Activated naive CD4-positive, alpha-beta T cell treated with anti-CD3 and anti-CD28 coated beads, Interleukin-2, amount 10 ng/mL, durations not matched to agents 7 days and 5 days (primary cell): ENCODE data around the gene MKNK1.
"Not testable (repeated sequence)": the region's sequence is repeated elsewhere in the genome, so short reads cannot be mapped to it uniquely, and the experiment has no call there.

ENCODE experiments used
- CTCF ChIA-PET: fragments of 350-600 bp; sonication (Branson Sonifier 250); formaldehyde crosslinking; loops from one replicate; lab custom pipeline; 2021; ENCODE audit warnings: antibody characterized with exemption; lab: Charles Lee
- DNase-seq: peaks from one replicate; pipeline ENCODE4 v3.0.0-alpha.2; 2020
- H3K27ac Mint-ChIP-seq: one replicate; pipeline ENCODE4 v1.8.0; 2021; ENCODE audit warnings: mild to moderate bottlenecking, moderate library complexity, mixed read lengths
- H3K27me3 Mint-ChIP-seq: one replicate; pipeline ENCODE4 v1.8.0; 2021; ENCODE audit warnings: mild to moderate bottlenecking, mixed read lengths
- H3K36me3 Mint-ChIP-seq: one replicate; pipeline ENCODE4 v1.8.0; 2021; ENCODE audit warnings: mixed read lengths
- H3K4me1 Mint-ChIP-seq: one replicate; pipeline ENCODE4 v1.8.0; 2021; ENCODE audit warnings: mixed read lengths
- H3K4me3 Mint-ChIP-seq: one replicate; pipeline ENCODE4 v1.8.0; 2021; ENCODE audit warnings: mild to moderate bottlenecking, moderate library complexity, mixed read lengths
- H3K9me3 Mint-ChIP-seq: one replicate; pipeline ENCODE4 v1.8.0; 2021; ENCODE audit warnings: mixed read lengths

The MKNK1 gene

DNA sequence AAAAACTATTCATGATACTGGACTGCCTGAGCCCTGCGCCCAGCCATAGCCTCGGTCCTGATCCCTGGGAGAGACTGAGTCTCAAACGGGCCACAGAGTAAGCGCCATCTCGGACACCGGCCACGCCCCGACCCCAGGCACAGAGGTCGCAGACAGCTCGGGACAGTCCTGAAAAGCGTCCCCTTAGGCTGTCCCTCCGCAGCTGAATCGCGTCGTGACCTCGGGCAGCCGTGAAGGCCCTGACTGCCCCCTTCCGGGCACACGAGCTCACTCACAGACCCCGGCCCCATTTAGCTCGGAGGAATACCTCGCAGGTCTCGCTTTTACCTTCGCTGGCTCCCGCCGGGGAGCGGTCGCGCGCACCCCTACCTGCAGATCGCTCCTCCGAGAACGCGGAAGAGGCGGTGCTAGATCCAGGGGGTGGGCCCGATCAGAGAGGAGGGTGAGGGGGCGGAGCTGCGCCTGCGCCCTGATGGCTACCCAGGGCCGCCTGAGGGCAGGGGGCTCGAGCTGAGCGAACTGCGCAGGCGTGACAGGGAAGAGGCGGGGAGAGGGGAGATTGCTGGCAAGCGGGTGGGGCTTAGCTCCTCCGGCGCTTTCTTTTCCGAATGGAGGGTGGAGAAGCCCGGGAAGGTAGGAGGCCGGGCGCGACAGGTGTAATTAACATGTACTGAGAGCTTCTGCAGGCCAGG lies at the start of gene MKNK1:
MKNK1 (minus strand) TSS at position 411 of the 692 bp plus-strand sequence. CDS start 20,941 bp downstream, outside the sequence.
- peak within 1 kb of the TSS; percentile 90 for H3K4me3 Mint-ChIP-seq
- peak within 1 kb of the TSS; percentile 86 for H3K27ac Mint-ChIP-seq
- CTCF ChIA-PET = interaction anchor here (0.8 to 4.4 kb wide), 13 partner anchors 10 to 75 kb away, joined by 3 to 22 read pairs (median 3); partner anchors contain the start of gene MOB3C
- DNase-seq = peak; percentile 99
- peaks cover 45% of the 10 kb centered on the region for H3K36me3 Mint-ChIP-seq
- H3K27me3 Mint-ChIP-seq = peaks cover 4% of the 10 kb centered on the region
- H3K9me3 Mint-ChIP-seq = no peaks in the 10 kb centered on the region
- peaks cover 70% of the 10 kb centered on the region for H3K4me1 Mint-ChIP-seq

DNA sequence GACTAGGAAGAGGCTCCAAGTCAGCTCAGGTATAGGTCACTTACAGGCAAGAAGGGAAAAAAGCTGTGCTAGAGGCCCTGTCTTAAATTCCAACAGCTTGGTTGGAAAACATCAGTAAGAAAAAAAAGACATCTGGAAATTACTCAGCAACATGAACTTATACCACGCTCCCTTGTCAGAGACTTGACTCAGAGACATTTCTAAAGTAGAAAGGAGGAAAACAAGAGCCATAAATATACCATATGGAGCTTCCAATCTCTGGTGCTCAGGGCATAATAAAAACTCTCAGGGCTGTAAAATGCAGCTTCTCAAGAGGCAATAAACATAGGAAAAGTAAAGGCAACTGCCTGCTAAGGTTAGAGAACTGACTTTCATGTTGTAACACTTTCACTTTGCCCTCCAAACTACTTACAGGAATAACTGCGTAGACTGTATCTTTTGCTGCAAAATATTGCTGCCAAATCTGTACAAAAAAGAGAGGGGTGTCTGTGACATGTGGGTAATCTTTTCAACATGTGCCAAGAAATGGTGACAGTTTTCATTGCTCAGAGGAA lies 49.4 kb upstream of the MKNK1 start:
- Mint-ChIP-seq H3K4me1 (no peaks in the 10 kb centered on the region), H3K36me3 (peaks cover 56% of the 10 kb centered on the region), H3K9me3 (peaks cover 5% of the 10 kb centered on the region), H3K27ac (no peak overlapping the region), H3K4me3 (no peak overlapping the region), H3K27me3 (no peaks in the 10 kb centered on the region)
- CTCF ChIA-PET = no interaction called here
- no peak for DNase-seq

DNA sequence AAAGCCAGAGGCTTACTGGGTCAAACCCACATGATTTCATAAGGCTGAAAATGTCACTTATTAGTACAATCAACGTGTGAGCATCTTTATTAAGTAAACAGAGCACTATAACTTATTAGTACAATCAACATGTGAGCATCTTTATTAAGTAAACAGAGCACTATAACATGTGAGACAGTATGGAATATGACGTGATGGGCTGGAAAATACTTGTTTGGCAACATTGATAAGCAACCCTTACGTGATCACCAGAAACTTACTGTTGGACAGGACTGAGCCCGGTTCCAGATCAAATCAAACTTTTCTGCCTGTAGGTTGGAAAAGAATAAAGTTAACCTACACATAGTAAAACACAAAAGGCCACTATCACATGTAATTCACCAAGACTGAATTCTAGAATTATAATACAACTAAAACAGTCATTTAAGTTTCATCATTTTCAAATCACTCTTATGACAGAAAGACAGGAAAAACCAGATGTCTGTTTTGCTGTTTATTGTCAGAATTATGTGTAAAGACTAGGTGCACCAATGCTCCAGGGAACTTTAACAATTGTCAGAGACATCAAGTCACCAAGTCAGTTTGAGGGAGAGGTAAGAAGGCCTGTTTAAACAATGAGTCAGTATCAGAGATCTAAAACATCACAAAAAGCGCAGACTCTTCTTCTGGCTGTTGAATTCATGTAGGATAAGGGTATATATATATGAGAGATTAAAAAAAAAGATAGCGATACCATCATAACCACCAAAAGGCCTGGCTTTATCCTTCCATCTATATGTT lies 48.4 kb upstream of the MKNK1 start:
- Mint-ChIP-seq H3K36me3 (peaks cover 55% of the 10 kb centered on the region), H3K4me1 (no peaks in the 10 kb centered on the region), H3K4me3 (no peak overlapping the region), H3K9me3 (peaks cover 5% of the 10 kb centered on the region), H3K27me3 (no peaks in the 10 kb centered on the region), H3K27ac (no peak overlapping the region)
- no peak for DNase-seq
- CTCF ChIA-PET = no interaction called here

DNA sequence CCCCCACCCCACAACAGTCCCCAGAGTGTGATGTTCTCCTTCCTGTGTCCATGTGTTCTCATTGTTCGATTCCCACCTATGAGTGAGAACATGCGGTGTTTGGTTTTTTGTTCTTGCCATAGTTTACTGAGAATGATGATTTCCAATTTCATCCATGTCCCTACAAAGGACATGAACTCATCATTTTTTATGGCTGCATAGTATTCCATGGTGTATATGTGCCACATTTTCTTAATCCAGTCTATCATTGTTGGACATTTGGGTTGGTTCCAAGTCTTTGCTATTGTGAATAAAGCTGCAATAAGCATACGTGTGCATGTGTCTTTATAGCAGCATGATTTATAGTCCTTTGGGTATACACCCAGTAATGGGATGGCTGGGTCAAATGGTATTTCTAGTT lies 47.1 kb upstream of the MKNK1 start:
- H3K27me3 Mint-ChIP-seq, DNase-seq, H3K27ac Mint-ChIP-seq, H3K9me3 Mint-ChIP-seq, H3K4me1 Mint-ChIP-seq, H3K4me3 Mint-ChIP-seq: not testable (repeated sequence)
- peaks cover 64% of the 10 kb centered on the region for H3K36me3 Mint-ChIP-seq
- CTCF ChIA-PET = interaction anchor here (0.7 kb wide), 1 partner anchor 50 kb away, joined by 3 read pairs; no protein-coding TSS in a partner anchor

DNA sequence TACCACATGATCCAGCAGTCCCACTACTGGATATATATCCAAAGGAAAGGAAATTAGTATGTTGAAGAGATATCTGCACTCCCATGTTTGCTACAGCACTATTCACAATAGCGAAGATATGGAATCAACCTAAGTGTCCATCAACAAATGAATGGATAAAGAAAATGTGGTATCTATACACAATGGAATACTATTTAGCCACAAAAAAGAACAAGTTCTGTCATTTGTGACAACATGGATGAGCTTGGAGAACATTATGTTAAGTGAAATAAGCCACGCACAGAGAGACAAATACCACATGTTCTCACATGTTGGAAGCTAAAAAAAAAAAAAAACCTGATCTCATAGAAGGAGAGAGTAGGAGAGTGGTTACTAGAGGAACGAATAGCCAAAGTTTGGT lies 46.4 kb upstream of the MKNK1 start:
- Mint-ChIP-seq H3K9me3 (peaks cover 5% of the 10 kb centered on the region), H3K27me3 (no peaks in the 10 kb centered on the region), H3K27ac (no peak overlapping the region), H3K36me3 (peaks cover 58% of the 10 kb centered on the region), H3K4me3 (no peak overlapping the region), H3K4me1 (no peaks in the 10 kb centered on the region)
- no peak for DNase-seq
- CTCF ChIA-PET = no interaction called here

DNA sequence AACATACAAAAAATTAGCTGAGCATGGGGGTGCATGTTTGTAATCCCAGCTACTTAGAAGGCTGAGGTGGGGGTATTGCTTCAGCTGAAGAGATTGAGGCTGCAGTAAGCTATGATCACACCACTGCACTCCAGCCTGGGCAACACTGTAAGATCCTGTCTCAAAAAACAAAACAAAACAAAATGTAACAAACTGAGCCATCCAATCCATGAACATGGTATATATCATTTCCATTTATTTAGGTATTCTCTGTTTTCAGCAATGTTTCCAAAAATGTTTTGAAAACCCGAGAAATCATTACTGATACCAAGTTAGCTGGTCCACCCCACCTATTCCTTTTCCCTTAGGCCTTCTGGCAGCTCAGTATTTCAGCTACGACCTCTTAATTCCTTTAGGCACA lies 45.7 kb upstream of the MKNK1 start:
- no peaks in the 10 kb centered on the region for H3K4me1 Mint-ChIP-seq
- H3K27me3 Mint-ChIP-seq = no peaks in the 10 kb centered on the region
- DNase-seq = no peak
- CTCF ChIA-PET = interaction anchor here (2.2 kb wide), 1 partner anchor 76 kb away, joined by 5 read pairs; no protein-coding TSS in a partner anchor
- H3K27ac Mint-ChIP-seq = no peak overlapping the region
- H3K36me3 Mint-ChIP-seq = peaks cover 55% of the 10 kb centered on the region
- no peak overlapping the region for H3K4me3 Mint-ChIP-seq
- peaks cover 5% of the 10 kb centered on the region for H3K9me3 Mint-ChIP-seq

DNA sequence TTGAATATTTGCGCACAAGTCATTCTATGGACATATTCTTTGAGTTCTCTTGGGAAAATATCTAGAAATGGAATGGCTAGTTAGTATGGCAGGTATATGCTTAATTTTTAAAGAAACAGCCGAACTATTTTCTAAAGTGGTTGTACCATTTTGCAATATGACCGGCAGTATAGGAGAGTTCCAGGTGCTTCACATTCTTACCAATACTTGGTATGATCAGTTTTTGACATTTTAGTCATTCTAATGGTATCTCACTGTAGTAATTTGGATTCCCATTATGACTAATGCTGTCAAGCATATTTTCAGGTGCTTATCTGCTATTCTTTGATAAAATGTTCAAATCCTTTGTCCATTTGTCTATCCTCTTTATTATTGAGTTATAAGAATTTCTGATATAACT lies 43.5 kb upstream of the MKNK1 start:
- CTCF ChIA-PET = interaction anchor here (0.9 to 2.2 kb wide), 2 partner anchors 78 to 113 kb away, joined by 3 to 5 read pairs; a partner anchor contains a TSS
- Mint-ChIP-seq H3K36me3 (peaks cover 48% of the 10 kb centered on the region), H3K4me3 (no peak overlapping the region), H3K9me3 (peaks cover 5% of the 10 kb centered on the region), H3K27ac (no peak overlapping the region), H3K4me1 (no peaks in the 10 kb centered on the region), H3K27me3 (no peaks in the 10 kb centered on the region)
- no peak for DNase-seq

DNA sequence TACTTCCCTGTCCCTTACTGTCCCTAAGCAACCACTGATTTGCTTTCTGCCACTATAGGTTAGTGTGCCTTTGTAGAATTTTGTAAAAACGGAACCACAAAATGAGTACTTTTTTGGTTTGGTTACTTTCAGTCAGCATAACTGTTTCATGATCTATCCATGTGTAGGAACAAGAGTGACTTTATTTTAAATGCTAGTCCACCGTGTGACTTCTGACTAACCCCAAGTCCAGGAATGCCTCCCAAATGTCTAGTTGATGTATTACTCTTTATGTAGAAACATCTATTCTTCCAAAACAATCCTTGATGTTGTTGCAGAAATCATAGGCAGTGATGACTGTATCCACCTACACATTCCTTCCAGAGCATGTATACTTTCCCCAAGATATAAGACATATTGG lies 42.8 kb upstream of the MKNK1 start:
- no peak for DNase-seq
- no peaks in the 10 kb centered on the region for H3K27me3 Mint-ChIP-seq
- peaks cover 5% of the 10 kb centered on the region for H3K9me3 Mint-ChIP-seq
- CTCF ChIA-PET = interaction anchor here (0.9 kb wide), 1 partner anchor 112 kb away, joined by 3 read pairs; a partner anchor contains a TSS
- no peak overlapping the region for H3K27ac Mint-ChIP-seq
- peaks cover 44% of the 10 kb centered on the region for H3K36me3 Mint-ChIP-seq
- H3K4me1 Mint-ChIP-seq = no peaks in the 10 kb centered on the region
- no peak overlapping the region for H3K4me3 Mint-ChIP-seq

DNA sequence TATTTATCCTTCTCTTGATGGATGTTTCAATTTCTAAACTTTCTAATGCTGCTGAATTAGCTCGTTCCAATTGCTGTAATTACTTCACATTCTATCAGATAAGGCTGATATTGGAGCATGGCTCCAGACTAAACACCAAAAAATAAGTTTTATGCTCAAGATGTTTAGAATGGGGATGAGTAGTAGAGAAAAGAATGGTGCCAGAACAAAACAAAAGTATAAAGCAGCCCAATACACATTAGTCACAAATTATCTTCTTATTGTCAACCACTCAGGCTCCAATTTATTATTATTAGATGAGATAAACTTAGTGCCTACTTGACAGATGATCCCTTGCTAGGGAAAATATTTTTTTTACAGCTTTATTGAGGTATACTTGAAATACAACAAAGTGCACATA lies 42.3 kb upstream of the MKNK1 start:
- Mint-ChIP-seq H3K36me3 (peaks cover 47% of the 10 kb centered on the region), H3K4me3 (no peak overlapping the region), H3K4me1 (no peaks in the 10 kb centered on the region), H3K27ac (no peak overlapping the region), H3K9me3 (peaks cover 5% of the 10 kb centered on the region), H3K27me3 (no peaks in the 10 kb centered on the region)
- DNase-seq = no peak
- CTCF ChIA-PET = no interaction called here

DNA sequence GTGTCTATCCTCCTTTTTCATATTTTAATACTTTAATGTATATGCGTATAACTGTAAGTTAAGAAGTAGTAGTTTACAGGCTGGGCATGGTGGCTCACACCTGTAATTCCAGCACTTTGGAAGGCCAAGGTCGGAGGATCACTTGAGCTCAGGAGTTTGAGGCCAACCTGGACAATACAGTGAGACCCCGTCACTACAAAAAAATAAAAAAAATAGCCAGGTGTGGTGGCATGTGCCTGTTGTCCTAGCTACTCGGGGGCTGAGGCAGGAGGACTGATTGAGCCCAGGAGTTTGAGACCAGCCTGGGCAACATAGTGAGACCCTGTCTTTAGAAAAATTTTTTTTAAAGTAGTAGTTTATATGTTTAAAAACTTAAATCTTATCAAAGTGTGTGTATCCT lies 41.7 kb upstream of the MKNK1 start:
- no peaks in the 10 kb centered on the region for H3K4me1 Mint-ChIP-seq
- CTCF ChIA-PET = no interaction called here
- no peak overlapping the region for H3K27ac Mint-ChIP-seq
- H3K9me3 Mint-ChIP-seq = peaks cover 5% of the 10 kb centered on the region
- H3K27me3 Mint-ChIP-seq = no peaks in the 10 kb centered on the region
- no peak for DNase-seq
- H3K36me3 Mint-ChIP-seq = peaks cover 45% of the 10 kb centered on the region
- H3K4me3 Mint-ChIP-seq = no peak overlapping the region

DNA sequence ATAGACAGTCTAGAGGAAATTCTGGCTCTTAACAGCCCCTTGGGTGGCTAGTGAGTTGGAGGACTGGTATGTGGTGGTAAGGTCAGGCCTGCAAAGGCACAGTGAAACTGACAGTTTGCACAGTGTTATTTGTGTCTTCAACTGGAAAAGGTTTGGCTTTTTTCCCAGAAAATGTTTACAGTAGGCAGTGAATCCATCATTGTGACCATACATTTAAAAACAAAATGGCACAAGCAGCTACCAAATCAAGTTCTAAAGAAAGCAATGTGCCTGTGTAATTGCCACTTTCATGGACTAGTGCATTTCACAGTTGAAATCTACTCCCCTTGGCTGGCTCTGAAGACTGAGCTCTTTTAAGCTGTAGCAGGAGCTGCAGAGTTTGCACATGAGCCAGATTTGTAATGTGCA lies 39.3 kb upstream of the MKNK1 start:
- H3K4me3 Mint-ChIP-seq = no peak overlapping the region
- DNase-seq = no peak
- no peaks in the 10 kb centered on the region for H3K9me3 Mint-ChIP-seq
- H3K27ac Mint-ChIP-seq = no peak overlapping the region
- H3K27me3 Mint-ChIP-seq = no peaks in the 10 kb centered on the region
- no peaks in the 10 kb centered on the region for H3K4me1 Mint-ChIP-seq
- peaks cover 26% of the 10 kb centered on the region for H3K36me3 Mint-ChIP-seq
- CTCF ChIA-PET = no interaction called here

DNA sequence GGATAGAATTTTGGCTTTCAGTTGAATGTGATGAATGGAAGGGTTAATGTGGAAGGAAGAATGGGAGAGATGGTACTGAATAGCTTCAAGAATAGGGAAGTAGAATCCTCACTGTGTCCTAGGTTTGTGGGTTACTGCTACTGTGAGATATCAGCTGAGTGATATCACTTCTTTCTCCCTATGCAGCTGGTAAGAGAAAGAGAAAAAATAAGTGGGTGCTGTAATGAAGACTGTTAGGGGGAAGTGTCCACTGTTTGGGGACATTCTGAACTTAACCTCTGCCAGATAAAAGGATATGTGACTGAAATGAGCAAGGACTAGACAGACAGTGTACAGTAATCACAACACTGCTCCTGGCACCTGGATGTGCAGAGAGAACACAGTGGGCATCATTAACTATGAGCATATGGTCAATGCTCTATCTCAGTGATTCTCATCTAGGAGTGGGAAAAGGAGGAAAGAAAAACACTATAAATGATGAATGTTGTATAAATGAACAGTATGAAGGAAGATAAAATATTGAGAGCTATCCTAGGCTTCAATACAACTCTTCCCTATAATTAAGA lies 38.1 kb upstream of the MKNK1 start:
- Mint-ChIP-seq H3K36me3 (peaks cover 22% of the 10 kb centered on the region), H3K4me1 (no peaks in the 10 kb centered on the region), H3K4me3 (no peak overlapping the region), H3K27me3 (no peaks in the 10 kb centered on the region), H3K9me3 (no peaks in the 10 kb centered on the region), H3K27ac (no peak overlapping the region)
- CTCF ChIA-PET = interaction anchor here (1.2 kb wide), 1 partner anchor 83 kb away, joined by 5 read pairs; no protein-coding TSS in a partner anchor
- DNase-seq = no peak

DNA sequence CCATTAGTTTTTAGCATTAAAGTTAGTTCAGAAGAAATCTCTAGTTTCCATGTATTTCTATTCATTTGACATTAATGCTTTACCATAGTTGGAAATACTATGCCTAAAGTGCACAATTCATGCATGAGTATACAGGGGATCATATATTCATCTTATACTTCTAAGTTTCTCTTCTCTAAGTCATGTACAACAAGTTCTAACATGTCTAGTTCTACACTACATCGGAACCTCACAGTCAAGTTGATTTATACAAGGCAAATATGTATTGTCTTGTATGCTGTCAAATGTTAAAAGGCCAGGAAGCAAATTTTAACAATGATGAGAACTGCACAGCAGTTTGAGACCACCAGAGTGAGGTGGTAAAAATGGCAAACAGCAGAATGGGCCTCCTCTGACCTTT lies 35.5 kb upstream of the MKNK1 start:
- peaks cover 23% of the 10 kb centered on the region for H3K36me3 Mint-ChIP-seq
- H3K4me3 Mint-ChIP-seq = no peak overlapping the region
- DNase-seq = no peak
- no peak overlapping the region for H3K27ac Mint-ChIP-seq
- no peaks in the 10 kb centered on the region for H3K9me3 Mint-ChIP-seq
- no peaks in the 10 kb centered on the region for H3K4me1 Mint-ChIP-seq
- no peaks in the 10 kb centered on the region for H3K27me3 Mint-ChIP-seq
- CTCF ChIA-PET = no interaction called here

DNA sequence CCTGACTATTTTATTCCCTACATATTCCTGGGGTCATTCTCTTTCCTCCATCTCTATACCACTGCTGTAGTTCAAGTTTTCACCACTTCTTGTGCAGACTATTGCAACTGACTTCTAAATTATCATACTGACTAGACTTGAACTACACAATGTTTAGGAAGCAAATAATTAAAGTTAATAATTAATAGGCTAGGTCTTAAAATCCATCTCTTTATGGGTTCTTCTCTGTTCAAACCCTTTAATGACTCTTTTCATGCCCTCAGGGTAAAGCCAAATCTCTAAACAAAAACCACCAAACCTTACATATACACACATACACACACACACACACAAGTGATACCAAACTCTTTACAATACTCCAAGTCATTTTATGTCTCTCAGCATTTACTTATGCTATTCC lies 34.9 kb upstream of the MKNK1 start:
- no peak overlapping the region for H3K27ac Mint-ChIP-seq
- peaks cover 23% of the 10 kb centered on the region for H3K36me3 Mint-ChIP-seq
- CTCF ChIA-PET = no interaction called here

More for the DNA sequence above, 34.9 kb upstream of the MKNK1 start:
- no peaks in the 10 kb centered on the region for H3K27me3 Mint-ChIP-seq
- H3K4me3 Mint-ChIP-seq = no peak overlapping the region
- H3K4me1 Mint-ChIP-seq = no peaks in the 10 kb centered on the region
- DNase-seq = no peak
- H3K9me3 Mint-ChIP-seq = no peaks in the 10 kb centered on the region
